NCI-H2196 treated with DMSO at 0.1 percent for 48 hours (cell line): ENCODE data around the gene ASB3.
A peak's percentile ranks its signal among the peaks of the same experiment; 100 is the strongest.
"Not testable (repeated sequence)": the region's sequence is repeated elsewhere in the genome, so short reads cannot be mapped to it uniquely, and the experiment has no call there.

Experiments used
- DNase-seq: peaks from one replicate; lab custom pipeline; 2025; ENCODE audit not compliant: unreplicated experiment; lab: John Stamatoyannopoulos, UW

ASB3 gene, protein sequence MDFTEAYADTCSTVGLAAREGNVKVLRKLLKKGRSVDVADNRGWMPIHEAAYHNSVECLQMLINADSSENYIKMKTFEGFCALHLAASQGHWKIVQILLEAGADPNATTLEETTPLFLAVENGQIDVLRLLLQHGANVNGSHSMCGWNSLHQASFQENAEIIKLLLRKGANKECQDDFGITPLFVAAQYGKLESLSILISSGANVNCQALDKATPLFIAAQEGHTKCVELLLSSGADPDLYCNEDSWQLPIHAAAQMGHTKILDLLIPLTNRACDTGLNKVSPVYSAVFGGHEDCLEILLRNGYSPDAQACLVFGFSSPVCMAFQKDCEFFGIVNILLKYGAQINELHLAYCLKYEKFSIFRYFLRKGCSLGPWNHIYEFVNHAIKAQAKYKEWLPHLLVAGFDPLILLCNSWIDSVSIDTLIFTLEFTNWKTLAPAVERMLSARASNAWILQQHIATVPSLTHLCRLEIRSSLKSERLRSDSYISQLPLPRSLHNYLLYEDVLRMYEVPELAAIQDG

GRCh38 chr2:53786705-53787613 lies at the start of gene ASB3, which contains the start of gene ERLEC1:
TSS of gene ASB3 (minus strand) at chr2:53786953. CDS start at chr2:53765572, 21,381 bp downstream.
TSS of gene ERLEC1 (plus strand) at chr2:53787044. CDS start at chr2:53787211, 167 bp downstream.
- peak; percentile 41 for DNase-seq

GRCh38 chr2:53829980-53830290 lies 43.2 kb upstream of the ASB3 start:
- DNase-seq, result not testable (repeated sequence)

- no peak for DNase-seq
These were observed 42.7 kb upstream of the ASB3 start for GRCh38 chr2:53829273-53829979.

DNA sequence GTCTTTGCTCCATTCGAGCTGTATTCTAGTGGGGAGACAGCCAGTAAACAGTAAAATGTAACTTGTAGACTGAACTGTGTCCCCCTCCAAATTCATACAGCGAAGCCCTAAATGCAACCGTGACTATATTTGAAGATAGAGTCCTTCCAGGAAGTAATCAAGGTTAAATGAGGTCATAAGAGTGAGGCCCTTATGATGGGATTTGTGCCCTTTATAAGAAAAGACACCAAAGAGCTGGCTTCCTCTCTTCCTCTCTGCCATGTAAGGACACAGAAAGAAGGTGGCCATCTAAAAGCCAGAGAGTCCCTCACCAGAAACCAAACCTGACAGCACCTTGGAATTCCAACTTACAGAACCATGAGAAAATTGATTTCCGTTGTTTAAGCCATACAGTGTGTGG lies 41.6 kb upstream of the ASB3 start:
- DNase-seq, result no peak

DNA sequence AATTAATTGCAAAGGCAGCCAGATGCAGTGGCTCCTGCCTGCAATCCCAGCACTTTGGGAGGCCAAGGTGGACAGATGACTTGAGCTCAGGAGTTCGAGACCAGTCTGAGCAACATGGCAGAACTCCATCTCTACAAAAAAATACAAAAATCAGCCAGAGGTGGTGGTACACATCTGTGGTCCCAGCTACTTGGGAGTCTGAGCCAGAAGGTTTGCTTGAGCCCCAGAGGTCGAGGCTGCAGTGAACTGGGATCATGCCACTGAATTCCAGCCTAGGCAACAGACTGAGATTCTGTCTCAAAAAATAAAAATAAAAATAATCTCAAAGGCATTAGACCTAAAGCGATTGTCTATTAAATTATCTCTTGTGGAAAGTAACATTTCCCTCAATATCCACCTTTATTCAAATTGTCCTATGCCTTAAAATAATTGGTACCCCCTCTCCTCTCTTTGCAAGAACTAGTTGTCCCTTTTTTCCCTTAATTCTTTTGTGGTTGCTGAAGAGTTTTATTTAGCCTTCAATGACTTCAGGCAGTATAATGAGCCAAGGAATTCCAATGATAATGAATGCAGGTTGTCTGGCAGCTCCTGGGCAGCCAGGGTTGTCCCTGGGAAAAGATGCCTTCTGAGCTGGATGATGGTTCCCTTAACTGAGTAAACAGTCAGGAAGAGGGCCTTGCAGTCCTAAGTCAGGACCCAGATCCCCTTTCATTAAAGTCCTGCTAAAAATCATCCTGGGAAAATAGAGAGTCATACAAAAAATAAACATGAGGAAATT lies 40.8 kb upstream of the ASB3 start:
- DNase-seq, result no peak

DNA sequence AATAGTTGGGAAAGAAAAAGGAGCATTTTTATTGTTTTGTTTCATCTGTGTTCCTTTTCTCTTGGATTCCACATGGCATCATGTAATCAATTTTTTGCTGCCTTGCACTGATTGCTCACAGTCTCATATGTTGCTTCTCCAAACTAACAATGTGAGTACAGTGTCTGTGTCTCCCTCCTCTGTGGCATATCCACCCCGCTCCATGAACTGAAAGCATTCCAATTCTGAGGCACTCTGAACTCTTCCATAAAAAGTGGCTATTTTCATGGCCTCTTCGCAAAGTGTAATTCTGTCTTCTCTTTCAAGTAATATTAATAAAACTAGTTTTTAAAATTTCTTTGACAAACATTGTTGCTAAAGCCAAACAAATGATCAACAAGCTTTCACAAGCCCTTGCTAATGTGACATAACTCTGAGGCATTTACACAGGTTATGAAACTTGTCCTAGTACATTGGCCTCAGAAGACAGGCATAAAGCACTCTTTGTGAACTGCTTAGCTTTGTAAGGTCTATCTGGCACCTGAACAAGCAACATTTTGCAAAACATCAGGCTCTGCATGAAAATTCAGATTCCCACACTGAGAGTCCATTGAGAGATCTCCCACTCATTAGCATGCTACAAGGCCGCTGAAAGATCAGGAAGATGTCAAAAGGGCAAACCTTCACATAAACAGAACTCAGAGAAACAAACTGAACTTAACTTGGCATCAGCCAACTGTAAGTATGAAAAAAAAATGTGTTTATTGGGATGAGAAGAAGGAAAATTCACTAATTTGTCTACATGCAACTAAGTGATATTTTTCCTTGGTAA lies 40.0 kb upstream of the ASB3 start:
- no peak for DNase-seq

DNA sequence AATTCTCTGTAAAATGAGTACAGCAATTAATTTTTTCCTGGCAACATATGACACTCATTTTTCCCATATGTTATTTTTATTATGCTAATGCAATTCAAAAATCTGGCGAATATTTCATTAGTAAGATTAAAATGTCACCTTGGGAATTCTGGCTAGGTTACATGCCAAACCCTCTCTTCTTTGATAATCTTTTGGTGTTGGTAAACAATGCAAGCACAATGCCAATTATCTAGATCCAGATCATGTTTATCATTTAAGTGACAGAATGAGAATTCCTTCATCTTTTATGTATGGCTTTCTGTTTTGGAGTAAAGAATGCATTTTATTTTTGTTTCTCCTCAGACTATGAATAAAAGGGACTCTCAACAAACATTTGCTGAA lies 39.3 kb upstream of the ASB3 start:
- DNase-seq, result no peak

DNA sequence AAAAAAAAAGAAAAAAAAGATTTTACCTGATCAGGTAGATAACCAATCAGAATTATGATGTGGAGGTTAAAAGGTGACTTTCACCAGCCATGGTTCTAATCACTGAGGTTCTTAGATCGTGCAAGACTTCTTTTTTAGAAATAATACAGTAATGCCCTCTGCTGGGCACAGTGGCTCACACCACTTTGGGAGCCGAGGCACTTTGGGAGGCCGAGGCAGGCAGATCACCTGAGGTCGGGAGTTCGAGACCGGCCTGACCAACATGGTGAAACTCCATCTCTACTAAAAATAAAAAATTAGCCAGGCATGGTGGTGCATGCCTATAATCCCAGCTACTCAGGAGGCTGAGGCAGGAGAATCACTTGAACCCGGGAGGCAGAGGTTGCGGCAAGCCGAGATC lies 36.9 kb upstream of the ASB3 start:
- not testable (repeated sequence) for DNase-seq

DNA sequence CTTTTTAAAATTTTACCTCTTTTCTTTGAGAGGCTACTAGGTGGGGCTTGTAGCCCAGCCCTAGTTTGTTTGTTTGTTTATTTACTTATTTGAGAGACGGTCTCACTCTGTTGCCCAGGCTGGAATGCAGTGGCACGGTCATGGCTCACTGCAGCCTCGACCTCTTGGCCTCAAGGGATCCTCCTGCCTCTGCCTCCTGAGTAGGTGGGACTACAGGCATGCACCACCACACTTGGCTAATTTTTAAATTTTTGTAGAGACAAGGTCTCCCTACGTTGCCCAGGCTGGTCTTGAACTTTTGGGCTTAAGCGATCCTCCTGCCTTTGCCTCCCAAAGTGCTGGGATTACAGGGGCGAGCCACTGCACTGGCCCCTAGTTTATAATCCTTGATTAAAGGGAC lies 35.1 kb upstream of the ASB3 start:
- DNase-seq, result no peak

DNA sequence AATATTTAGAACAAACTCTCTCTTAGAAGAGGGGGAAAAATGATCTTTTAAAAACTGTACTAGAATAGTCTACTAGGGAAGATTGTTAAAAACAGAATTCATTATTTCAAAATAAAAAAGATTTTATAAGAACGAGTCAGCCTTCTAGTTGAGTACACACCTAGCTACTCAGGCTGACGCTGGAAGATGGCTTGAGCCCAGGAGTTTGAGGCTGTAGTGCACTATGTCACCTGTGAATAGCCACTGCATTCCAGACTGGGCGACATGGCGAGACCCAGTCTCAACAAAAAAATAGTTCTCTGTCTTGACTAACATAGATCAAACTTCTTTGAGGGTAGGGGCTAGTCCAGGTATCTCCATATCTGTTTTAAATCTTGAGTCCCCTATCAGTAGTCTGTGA lies 34.0 kb upstream of the ASB3 start:
- DNase-seq, result no peak

DNA sequence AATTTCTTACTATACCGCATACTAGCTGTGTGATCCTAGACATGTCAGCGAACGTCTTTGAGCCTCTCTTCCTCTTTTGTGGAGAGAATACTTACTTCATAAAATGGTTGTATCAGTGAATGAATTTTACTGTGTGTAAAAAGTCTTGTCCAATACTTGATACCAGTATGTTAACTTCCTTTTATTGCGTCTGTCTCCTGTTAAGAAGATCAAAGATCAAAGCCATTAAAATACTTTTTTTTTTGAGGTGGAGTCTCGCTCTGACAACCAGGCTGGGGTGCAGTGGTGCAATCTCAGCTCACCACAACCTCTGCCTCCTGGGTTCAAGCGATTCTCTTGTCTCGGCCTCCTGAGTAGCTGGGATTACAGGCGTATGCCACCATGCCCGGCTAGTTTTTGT lies 33.3 kb upstream of the ASB3 start:
- no peak for DNase-seq

- no peak for DNase-seq
These were observed 32.9 kb upstream of the ASB3 start for GRCh38 chr2:53819634-53820033.

GRCh38 chr2:53818854-53819435 lies 32.2 kb upstream of the ASB3 start:
- DNase-seq, result no peak

GRCh38 chr2:53813151-53813550 lies 26.4 kb upstream of the ASB3 start:
- no peak for DNase-seq

GRCh38 chr2:53811601-53812000 lies 24.8 kb upstream of the ASB3 start:
- DNase-seq, result no peak

DNA sequence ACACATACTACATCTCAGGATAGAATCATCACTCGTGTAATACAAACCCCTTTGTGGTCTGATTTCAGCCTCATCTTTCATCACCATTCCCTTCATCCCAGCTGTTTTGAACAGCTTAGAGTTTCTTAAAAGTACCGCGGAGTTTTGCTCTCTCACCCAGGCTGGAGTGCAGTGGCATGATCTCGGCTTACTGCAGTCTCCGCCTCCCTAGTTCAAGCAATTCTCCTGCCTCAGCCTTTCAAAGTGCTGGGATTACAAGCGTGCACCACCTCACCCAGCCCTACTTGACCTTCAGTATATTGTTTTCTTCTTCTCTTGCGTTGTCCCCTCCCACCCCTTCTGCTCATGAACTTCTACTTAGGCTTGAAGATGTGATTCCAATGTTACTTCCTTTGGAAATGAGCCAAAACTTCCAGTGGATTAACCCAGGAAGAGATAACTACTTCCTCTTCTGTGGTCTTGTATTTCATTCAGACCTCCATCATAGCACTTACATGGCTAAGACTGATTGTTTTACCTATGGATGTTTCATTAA lies 15.9 kb upstream of the ASB3 start:
- no peak for DNase-seq

DNA sequence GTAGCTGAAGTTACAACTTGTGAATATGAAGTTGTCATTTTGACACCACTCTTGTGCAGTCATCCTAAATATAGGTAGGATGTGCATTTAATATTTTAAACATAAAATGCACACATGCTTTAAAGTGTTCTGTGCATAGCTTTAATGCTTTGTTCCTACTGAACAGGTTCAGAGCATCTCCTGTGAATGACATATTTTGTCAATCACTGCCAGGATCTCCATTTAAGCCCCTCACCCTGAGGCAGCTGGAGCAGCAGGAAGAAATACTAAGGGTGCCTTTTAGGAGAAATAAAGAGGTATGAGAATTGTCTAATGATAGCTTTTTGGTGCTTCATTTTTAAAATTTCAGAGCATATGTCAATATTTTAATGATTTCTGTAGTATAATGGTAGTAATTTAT lies 14.8 kb upstream of the ASB3 start:
- DNase-seq, result no peak

DNA sequence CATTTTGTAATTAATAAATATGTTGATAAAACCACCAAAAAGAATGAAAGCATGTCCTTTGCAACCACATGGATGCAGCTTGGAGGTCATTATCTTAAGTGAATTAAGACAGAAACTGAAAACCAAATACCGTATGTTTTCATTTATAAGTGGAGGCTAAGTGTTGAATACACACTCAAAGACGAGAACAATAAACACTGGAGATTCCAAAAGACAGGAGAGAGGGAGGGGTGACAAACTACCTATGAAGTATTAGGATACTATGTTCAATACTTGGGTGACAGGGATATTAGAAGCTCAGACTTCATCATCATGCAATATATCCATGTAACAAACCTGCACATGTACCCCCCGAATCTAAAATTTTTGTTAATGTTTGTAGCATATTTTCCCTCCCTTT lies 7.1 kb upstream of the ASB3 start:
- no peak for DNase-seq

DNA sequence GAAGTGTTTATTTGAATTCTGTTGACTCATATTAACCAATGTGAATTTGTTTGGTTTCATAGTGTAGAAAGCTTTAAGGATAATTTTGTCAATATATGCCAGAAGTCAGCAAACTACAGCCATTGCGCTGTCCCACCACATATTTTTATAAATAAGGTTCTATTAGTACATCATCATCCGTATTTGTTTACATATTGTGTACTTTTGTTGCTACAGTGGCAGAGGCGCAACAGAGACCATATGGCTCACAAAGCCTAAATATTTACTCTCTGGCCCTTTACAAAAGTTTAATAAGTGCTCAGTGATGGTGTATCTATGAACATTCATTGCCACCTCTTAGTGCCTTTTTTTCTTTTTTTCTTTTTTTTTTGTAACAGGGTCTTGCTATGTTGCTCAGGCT lies 6.5 kb upstream of the ASB3 start:
- DNase-seq, result no peak
